GM12891 (cell line): ENCODE measurements around the gene PHACTR3.

Experiments used
- POLR2A ChIP-seq: IDR thresholded peaks from 2 replicates; pipeline ENCODE4 v1.6.1; 2011; ENCODE audit warnings: low read depth, low read length, control low read depth
- TAF1 ChIP-seq: IDR thresholded peaks from 2 replicates; pipeline ENCODE4 v1.6.1; 2011; ENCODE audit warnings: low read depth, low read length, control low read depth

DNA sequence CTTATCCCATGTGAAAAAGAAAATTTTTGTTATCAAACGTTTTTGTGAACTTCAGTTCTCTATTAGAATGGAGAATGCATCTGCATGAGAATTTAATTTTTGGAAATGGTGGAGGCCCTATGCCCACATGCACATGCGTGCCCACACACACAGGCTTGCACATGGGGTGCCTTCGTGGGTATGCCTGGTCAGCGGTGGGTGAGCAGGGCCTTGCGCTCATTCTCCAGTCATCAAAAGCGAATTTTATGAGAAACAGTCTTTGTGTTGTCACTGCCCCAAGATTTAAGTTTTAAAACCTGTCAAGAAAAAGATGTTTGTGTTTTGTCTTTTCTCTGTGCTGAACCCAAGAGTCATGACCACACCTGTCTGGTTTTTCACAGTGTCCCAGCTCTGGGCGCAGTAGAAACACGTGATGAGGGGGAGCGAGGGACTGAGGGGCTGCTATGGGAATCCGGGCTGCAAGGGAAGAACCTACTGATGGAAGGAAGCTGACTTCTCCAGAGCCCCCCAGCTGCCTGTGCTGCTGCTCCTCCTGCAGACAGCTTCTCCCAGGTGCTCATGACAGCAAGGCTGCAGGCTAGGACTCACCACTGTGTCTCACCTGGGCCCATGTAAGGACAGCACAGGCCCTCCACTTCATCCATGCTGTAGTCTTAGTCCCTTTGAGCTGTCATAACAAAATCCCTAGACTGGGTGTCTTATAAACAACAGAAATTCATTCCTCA, 175.5 kb downstream of the PHACTR3 start:
- TF ChIP-seq POLR2A (no peak), TAF1 (no peak)
